Measurements from ENCODE around the gene TMC1.
"Not testable (repeated sequence)": the region's sequence is repeated elsewhere in the genome, so short reads cannot be mapped to it uniquely, and the experiment has no call there.

Gene TMC1

GRCh38 chr9:72526901-72527800 is 5.7 kb downstream of the TMC1 start:
- DNase-seq = peak; percentile 86

DNA sequence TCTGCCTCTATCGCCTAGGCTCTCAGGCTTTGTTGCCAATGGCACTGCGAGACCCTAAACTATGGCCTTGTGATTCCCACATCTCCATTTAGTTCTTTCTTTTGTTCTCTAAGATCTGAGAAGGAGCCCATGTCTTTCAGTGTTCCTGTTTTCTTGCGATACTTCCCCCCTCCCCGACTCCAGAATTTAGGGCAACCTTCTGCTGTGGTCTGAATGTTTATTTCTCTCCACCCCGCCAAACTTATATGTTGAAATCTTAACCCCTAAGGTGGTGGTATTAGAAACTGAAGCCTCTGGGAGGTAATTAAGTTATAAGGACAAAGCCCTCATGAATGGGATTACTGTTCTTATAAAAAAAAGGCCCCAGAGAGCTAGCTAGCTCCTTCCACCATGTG is 6.4 kb downstream of the TMC1 start:
- no peak for DNase-seq

GRCh38 chr9:72529531-72529930 is 8.1 kb downstream of the TMC1 start:
- DNase-seq = no peak

DNA sequence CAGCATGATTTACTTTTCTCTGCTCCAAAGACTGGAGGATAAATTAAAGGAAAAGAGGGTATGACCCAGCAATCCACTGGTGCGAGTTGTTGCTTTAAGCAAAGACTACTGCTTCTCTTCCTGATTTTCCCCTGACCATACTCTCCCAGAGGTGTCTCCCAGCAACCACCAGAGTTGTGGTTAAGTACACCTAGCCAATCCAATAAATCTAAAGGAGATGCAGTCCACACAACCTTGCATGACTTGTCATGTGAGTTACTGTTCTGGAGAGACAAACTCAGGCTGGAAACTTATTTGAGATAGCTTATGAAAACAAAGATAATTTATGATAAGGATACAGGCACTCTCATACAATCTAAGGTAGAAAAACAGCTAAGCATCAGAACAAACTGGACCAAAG is 11.9 kb downstream of the TMC1 start:
- no peak for DNase-seq

DNA sequence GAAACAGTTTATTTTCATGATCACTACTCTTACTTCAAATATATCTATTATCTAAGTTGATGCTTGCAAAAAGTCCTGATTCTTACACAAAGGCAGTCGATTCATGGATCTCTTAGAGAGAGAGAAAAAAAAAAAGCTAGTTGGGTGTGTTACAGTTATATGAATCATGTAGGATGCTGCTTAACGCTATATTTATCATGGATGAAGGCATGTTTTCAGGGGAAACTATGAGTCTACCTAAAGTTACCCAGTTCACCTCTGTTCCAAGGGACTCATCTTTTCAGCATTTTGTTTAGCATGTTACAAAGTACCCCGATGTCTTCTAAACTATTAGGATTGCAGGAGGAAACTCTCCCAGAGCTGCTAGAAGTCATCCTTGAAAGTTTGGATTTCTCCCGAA is 13.5 kb downstream of the TMC1 start:
- no peak for DNase-seq

DNA sequence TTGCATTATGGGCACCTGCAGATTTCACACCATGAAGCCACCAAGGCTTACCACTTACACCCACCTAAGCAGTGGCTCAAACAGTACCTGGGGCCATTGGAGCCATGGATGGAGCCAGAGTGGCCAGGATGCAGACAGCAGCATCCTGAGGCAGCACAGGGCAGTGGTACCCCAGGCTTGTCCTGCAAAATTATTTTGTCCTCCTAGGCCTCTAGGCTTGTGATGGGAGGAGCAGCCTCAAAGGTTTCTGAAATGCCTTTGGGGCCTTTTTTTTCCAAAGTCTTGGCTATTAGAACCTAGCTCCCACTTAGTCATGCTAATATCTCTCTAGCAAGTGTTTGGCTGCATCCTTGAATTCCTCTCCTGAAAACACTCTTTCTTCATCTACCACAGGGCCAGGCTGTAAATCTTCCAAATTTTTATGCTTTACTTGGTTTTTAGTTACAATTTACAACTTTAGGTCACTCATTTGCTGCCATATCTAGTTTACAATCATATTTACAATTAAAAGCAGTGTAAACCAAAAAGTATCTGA is 15.7 kb downstream of the TMC1 start:
- no peak for DNase-seq

GRCh38 chr9:72537671-72538070 is 16.3 kb downstream of the TMC1 start:
- DNase-seq = no peak

DNA sequence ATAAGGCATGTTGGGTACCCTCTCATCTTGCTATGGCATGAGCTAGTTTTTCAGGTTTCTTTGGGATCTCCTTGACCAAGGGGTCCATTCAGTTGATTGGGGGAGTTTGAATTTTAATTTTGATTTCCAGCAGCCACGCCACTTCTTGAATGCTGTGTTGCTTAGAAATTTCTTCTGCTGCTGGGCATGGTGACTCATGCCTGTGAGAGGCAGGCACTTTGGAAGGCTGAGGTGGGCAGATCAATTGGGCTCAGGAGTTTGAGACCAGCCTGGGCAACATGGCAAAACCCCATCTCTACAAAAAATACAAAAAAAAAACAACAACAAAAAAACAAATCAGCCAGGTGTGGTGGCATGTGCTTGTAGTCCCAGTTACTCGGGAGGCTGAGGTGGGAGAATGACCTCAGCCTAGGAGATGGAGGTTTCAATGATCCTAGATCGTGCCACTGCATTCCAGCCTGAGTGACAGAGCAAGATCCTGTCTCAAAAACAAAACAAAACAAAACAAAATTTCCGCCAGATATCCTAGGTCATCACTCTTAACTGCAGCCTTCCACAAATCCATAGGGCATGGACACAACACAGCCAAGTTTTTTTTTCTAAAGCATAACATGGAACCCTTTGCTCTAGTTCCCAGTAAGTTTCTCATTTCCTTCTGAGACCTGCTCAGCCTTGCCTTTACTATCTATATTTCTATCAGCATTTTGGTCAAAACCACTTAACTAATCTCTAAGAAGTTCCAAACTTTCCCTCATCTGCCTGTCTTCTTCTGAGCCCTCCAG is 17.7 kb downstream of the TMC1 start:
- DNase-seq = no peak

DNA sequence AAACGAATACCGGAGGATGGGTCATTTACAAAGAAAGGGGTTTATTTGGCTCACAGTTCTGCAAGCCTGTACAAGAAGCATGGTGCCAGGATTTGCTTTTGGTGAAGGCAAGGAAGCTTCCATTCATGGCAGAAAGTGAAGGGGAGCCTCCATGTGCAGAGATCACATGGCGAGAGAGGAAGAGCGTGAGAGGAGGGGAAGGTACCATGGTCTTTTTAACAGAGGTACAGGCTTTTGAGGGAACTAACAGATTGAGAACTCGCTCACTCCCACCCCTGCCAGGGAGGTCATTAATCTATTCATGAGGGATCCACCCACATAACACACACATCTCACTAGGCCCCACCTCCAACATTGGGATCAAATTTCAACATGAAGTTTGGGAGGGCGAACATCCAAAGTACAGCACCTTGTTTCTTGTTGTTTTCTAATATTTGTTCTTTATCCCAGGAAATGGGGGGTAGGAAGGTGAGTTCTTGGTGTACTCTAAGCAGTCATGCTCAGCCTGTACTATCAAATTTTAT is 18.5 kb downstream of the TMC1 start:
- no peak for DNase-seq

DNA sequence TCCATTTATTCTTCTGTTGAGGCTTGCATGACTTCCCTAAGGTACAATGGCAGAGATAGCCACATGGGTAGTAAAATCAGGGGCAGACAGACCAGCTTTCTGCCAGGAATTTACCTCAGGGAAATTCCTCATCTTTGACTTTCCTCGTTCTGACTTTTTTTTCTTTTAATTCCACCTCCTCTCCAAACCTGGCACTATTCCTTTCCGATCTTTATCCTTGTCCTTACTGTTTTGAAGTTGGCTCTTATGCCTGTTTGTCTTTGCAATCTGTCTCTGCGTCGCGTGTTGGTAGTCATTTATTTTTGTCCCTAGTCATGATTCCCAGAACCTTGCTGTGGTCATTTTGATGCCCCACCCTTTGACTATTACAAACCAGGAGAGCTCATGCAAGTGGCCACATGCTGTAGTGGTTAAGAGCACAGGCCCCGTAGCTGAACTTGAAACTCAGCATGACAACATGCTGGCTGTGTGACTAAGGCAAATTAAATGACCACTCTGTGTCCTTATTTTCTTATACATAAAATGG is 19.0 kb downstream of the TMC1 start:
- no peak for DNase-seq

GRCh38 chr9:72542537-72542833 is 21.1 kb downstream of the TMC1 start:
- DNase-seq = not testable (repeated sequence)

GRCh38 chr9:72542917-72543316 is 21.5 kb downstream of the TMC1 start:
- DNase-seq = no peak

DNA sequence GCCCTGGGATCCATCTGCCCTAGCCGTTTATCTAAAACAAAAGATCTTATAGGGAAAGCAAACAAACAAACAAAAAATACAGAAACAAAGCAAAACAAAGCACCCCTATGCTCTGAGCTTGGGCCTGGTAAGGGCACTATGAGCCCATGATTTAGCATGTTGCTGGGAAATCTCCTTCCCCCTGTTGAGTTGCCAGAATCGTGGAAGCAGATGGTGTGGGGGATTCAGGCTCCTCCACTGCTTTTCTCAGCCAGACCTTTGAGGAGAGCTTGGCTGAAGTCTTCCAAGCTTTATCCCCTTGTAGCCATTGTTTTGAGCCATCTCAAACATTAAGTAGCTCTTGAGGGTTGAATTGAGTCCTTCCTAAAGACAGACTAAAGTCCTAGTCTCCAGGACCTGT is 29.9 kb downstream of the TMC1 start:
- DNase-seq = no peak

DNA sequence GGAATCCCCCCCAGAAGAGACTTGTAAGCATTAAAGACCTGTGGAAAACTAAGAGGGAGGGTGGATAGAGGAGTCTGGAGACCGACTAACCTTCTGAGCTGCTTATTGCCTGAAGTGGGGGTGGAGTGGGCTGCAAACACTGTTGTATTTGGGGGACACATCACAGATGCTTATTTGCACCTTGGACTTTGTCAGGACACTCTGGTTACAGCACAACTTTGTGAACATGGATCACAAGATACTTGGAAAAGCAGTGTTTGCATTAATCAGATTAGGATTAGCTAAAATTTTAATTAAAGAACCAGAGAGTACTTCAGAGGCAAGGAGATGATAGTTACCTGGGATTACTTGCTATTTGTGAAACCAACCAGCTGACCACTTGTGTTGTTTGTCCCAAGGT is 30.9 kb downstream of the TMC1 start:
- DNase-seq = no peak

GRCh38 chr9:72554221-72554641 is 32.8 kb downstream of the TMC1 start:
- DNase-seq = no peak

DNA sequence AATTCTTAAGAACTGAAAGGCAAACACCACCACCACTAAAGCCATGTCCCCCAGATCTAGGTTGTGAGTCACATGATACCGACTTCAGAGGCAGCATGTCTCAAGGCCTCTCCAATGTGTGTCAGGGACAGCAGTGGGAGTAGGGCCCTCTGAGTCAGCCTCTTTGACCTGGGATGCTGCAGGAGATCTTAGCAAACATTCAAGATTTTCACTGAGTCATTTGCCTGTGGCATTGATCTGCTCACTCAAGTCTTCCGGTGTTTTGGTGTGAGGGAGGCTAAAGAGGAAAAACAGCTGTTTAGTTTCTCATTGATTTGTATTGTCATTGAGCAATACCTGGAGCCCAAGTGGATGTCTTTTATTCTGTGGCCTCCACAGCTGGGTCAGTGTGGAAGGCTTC is 36.1 kb downstream of the TMC1 start:
- no peak for DNase-seq

DNA sequence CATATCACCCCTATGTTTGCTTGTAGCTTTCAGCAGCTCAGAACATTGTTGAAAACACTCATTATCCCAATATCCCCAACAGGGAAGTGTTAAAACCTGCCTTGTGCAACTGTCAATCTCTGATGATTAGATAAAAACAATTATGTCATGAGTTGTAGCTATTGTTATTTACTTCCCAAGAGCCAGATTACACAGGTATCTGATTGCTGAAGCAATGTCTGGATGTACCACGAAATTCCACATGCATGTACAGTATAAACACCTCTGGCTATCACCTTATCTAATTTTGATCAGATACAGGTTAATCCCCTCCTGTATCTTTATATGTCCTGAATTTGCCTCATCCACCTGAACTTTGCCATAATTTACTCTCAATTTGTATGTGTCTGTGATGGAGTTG is 38.7 kb downstream of the TMC1 start:
- no peak for DNase-seq

DNA sequence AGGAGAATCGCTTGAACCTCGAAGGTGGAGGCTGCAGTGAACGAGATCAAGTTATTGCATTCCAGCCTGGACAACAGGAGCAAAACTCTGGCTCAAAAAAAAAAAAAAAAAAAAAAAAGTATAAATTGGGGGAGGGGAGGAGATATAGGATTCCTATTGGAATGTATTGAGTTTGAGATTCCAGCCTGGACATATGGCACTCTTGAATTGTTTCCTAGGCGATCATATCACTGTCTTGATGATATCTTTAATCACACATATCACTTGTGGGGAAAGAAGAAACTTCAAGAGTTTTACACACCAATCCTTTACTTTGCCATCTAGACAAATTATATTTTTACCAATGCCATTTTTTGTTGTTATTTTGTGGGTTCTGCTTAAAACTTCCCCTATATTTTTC is 42.4 kb downstream of the TMC1 start:
- DNase-seq = no peak

GRCh38 chr9:72564479-72565281 is 43.3 kb downstream of the TMC1 start:
- DNase-seq = no peak

DNA sequence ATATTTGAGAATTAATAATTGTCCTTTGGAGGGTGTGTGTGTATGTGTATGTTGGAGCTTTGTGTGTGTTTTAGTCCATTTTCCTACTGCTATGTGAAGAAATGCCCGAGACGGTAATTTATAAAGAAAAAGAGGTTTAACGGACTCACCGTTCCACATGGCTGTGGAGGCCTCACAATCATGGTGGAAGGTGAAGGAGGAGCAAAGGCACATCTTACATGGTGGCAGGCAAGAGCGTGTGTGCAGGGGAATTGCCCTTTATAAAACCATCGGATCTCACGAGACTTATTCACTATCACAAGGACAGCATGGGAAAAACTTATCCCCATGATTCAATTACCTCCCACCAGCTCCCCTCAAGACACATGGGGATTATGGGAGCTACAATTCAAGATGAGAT is 44.1 kb downstream of the TMC1 start:
- DNase-seq = no peak

DNA sequence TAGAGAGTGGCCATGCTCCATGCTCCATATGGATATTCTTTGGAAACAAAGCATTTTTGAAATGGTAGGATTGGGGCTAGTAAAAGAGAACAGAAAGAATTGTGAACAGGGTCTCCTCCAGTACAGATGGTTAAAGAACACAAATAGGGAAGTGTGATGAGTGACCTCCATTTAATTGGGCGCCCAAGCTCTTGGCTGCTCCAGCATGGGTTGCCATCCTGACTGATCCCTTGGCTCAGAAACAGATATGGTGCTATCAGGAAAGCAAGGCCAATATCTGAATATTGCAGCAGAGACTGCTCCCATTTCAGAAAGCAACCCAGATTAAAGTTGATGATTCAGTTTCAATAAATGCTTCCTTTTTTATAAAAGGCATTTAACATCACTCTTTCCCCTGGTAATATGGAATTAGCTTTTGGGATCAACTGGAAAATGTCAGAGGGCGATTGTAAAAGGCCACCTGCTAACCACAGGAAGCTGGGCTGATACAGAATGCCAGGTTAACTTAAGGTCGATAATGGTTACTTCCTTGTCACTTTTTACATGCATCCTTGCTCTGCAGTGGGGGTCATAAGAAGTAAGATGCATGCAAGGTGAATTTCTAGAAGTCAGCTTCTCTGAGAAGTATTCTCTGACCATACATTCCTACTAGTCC is 52.9 kb downstream of the TMC1 start:
- no peak for DNase-seq

GRCh38 chr9:72575666-72576065 is 54.3 kb downstream of the TMC1 start:
- no peak for DNase-seq
